NCI-H82 (cell line): ENCODE data around the gene ARMS2.

Experiments used
- DNase-seq: peaks from one replicate; lab custom pipeline; 2025; lab: John Stamatoyannopoulos, UW

ARMS2 gene

GRCh38 chr10:122494173-122494820 is 39.8 kb downstream of the ARMS2 start:
- no peak for DNase-seq

GRCh38 chr10:122494833-122495232 is 40.4 kb downstream of the ARMS2 start:
- DNase-seq: no peak

GRCh38 chr10:122495406-122496340 is 41.2 kb downstream of the ARMS2 start:
- no peak for DNase-seq

- DNase-seq: no peak
These were observed 42.8 kb downstream of the ARMS2 start for GRCh38 chr10:122497241-122497640.

- no peak for DNase-seq
These were observed 44.1 kb downstream of the ARMS2 start for GRCh38 chr10:122498521-122498920.

GRCh38 chr10:122499012-122499411 is 44.6 kb downstream of the ARMS2 start:
- DNase-seq: no peak

- no peak for DNase-seq
These were observed 45.1 kb downstream of the ARMS2 start for GRCh38 chr10:122499491-122499941.

- DNase-seq: no peak
These were observed 45.7 kb downstream of the ARMS2 start for GRCh38 chr10:122500194-122500593.

GRCh38 chr10:122500726-122501125 is 46.3 kb downstream of the ARMS2 start:
- DNase-seq: no peak

- DNase-seq: no peak
These were observed 48.6 kb downstream of the ARMS2 start for GRCh38 chr10:122503012-122503411.

GRCh38 chr10:122503886-122504609 is 49.6 kb downstream of the ARMS2 start:
- DNase-seq: no peak

- no peak for DNase-seq
These were observed 50.1 kb downstream of the ARMS2 start for GRCh38 chr10:122504610-122504950.

GRCh38 chr10:122505011-122505410 is 50.6 kb downstream of the ARMS2 start:
- no peak for DNase-seq

- no peak for DNase-seq
These were observed 51.6 kb downstream of the ARMS2 start for GRCh38 chr10:122505885-122506645.
